ENCODE measurements around the gene TMEM37.

GRCh38 chr2:119465687-119466086, 34.0 kb downstream of the TMEM37 start:
- TF ChIP-seq CTCF (IDR thresholded peaks at IDR 0.05; ENCODE audit: poor library complexity) (no peak), EZH2 (IDR thresholded peaks at IDR 0.05; ENCODE audit: borderline replicate concordance) (no peak), EZH2phosphoT487 (IDR thresholded peaks at IDR 0.05; ENCODE audit: low read depth, severe bottlenecking, unreplicated experiment) (no peak)
